Spinal cord (tissue), 10 donors: ENCODE measurements around the gene CTCF. TPM values are rescaled to one million over a fixed set of nuclear protein-coding genes. Genes with fewer than 3 reads are reported as not detected.

Experiments
- DNase-seq, 6 donors: peaks; one replicate each; pipeline versions ENCODE4 v3.0.0 to v3.0.0-alpha.2; 2013 to 2015; ENCODE audit warnings: low spot score in 6 of 6, low read depth in 4 of 6
- H3K27ac ChIP-seq: one replicate; pipeline ENCODE4 v1.5.1; 2013; ENCODE audit warnings: low read depth, low read length, control low read depth
- H3K27me3 ChIP-seq: one replicate; pipeline ENCODE4 v1.6.1; 2013; ENCODE audit warnings: low read length; ENCODE audit not compliant: control insufficient read depth, insufficient read depth
- H3K36me3 ChIP-seq: one replicate; pipeline ENCODE4 v1.6.1; 2013; ENCODE audit warnings: low read length; ENCODE audit not compliant: control insufficient read depth, insufficient read depth
- H3K4me1 ChIP-seq: one replicate; pipeline ENCODE4 v1.6.1; 2013; ENCODE audit warnings: low read length; ENCODE audit not compliant: control insufficient read depth, insufficient read depth
- H3K4me3 ChIP-seq: one replicate; pipeline ENCODE4 v1.5.1; 2013; ENCODE audit warnings: low read depth, low read length, control low read depth
- H3K9me3 ChIP-seq: one replicate; pipeline ENCODE4 v1.6.1; 2013; ENCODE audit warnings: low read length; ENCODE audit not compliant: control insufficient read depth, insufficient read depth
- WGBS: methylation state at CpG from one replicate; pipeline ENCODE4 v1.1.5; 2013; ENCODE audit warnings: missing lambda C conversion rate; ENCODE audit not compliant: insufficient coverage; 5-methylcytosine and 5-hydroxymethylcytosine counted together
- polyA plus RNA-seq, 2 donors: library from polyadenylated mRNA; unstranded; fragments of 120-200 nt; gene quantifications; one replicate each; pipeline ENCODE4 v1.2.1, GENCODE V29; 2013; ENCODE audit not compliant: insufficient read length in 2 of 2
- total RNA-seq, 2 donors: library from RNA; depleted of rRNA in 1 of 2; stranded (reverse); fragments of 120-200 nt in 1 of 2; fragments of >200 nt in 1 of 2; gene quantifications; one replicate each; pipeline versions ENCODE4 v1.2.3 to v1.2.4, GENCODE V29; 2013 to 2014
- donor health status: healthy.

CTCF gene
- total and polyA plus RNA-seq, 4 donors = 39.7 to 65.1 (median 51.6) TPM

DNA sequence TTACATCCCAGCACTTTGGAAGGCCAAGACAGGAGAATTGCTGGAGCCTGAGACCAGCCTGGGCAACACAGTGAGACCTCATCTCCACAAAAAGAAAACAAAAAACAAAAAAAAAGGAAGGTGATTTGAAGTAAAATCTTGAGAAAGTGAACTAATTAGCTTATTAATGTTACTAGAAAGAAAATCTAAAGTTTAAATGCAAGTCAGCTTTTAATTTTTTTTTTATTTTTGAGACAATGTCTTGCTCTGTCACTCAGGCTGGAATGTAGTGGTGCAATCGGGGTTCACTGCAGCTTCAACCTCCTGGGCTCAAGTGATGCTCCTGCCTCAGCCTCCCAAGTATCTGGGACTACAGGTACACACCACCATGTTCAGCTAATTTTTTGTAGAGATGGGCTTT is 3.5 kb upstream of the CTCF start:
- Histone ChIP-seq H3K9me3 (no peaks in the 10 kb centered on the region), H3K27ac (no peak overlapping the region), H3K27me3 (no peaks in the 10 kb centered on the region), H3K4me3 (no peak overlapping the region), H3K4me1 (peaks cover 11% of the 10 kb centered on the region), H3K36me3 (peaks cover 9% of the 10 kb centered on the region)
- WGBS = 80% methylated on average over 1 of the region's 1 CpG
- DNase-seq = no peak

DNA sequence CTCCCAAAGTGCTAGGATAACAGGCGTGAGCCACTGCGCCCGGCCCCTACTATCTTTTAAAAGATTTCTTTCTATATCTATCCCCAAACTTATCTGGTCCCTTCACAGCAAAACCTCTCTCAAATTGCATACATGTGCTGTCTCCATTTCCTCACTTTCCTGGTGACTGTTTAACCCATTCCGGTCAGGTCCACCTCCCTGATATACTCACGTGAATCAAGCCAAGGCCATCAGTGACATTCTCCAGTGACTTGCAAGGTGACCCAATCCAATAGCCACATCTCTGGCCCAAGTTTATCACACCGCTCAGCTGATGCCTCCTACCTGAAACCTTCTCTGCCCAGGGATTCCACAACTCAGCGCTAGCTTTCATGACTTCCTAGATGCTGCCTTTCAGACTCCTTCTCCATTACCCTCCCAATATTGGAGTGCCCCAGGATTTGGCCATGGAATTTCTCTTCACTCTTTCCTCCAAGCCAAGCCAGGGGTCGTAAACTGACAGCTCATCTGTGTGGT is 1.4 kb upstream of the CTCF start:
- H3K27me3 ChIP-seq = no peaks in the 10 kb centered on the region
- no peak overlapping the region for H3K4me3 ChIP-seq
- 97% methylated on average over 7 of the region's 8 CpGs for WGBS
- no peaks in the 10 kb centered on the region for H3K9me3 ChIP-seq
- DNase-seq = no peak
- H3K27ac ChIP-seq = no peak overlapping the region
- peaks cover 18% of the 10 kb centered on the region for H3K4me1 ChIP-seq
- peaks cover 9% of the 10 kb centered on the region for H3K36me3 ChIP-seq

DNA sequence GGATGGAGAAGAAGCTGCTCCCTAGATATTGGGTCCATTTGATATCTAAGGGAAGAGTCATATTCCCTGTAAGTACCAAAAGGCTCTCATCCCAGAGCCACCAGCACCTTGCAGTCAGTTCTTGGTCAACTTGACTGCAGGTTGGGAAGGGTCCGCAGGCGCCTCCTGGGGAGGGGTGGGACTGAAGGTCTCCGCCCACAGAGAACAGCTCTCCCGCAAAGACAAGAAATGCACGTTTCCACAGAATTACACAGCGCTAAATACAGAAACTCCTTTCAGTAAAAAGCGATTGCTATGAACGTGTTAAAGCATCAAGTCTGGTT is 864 bp upstream of the CTCF start:
- Histone ChIP-seq H3K27ac (peak overlapping the region; percentile 93), H3K4me1 (peaks cover 18% of the 10 kb centered on the region), H3K36me3 (peaks cover 9% of the 10 kb centered on the region), H3K27me3 (no peaks in the 10 kb centered on the region), H3K9me3 (no peaks in the 10 kb centered on the region), H3K4me3 (peak overlapping the region; percentile 71)
- no peak for DNase-seq
- WGBS = 2% methylated on average over 8 of the region's 8 CpGs

DNA sequence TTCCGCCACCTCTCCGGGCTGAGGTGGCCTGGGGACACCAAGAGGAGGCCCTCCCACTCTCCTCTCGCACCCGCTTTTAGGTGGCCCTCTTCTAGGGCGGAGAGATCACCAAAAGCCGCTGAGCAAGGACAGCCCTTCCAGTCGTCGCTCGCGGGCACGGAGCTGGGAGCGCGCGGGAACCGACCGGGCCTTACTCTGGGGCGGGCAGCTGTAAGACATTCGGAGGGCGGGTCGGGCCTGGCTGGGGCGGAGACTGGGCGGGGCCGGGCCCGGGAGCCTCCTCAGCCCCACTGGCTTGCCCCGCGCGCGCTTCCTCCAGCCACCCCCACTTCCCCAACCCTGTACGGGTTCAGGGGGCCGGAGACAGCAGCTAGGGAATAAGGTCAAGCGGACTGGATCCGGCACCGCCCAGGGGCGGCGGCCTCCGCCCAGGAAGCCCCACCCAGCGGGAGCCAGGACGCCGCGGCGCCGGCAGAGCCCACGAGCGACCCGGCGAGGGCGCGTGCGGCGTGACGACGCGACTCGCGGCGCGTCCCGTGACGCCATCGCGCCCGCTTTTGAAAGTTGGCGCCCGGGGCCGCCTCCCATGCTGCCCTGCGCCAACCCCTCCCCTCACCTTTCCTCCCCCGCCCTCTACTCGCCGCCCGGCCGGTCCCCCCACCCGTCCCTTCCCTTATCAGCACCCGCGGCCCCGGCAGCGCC is 351 bp upstream of the CTCF start:
- WGBS = under 1% methylated on average over 74 of the region's 76 CpGs
- Histone ChIP-seq H3K4me1 (peaks cover 18% of the 10 kb centered on the region), H3K27ac (peak overlapping the region; percentile 93), H3K9me3 (no peaks in the 10 kb centered on the region), H3K4me3 (peak overlapping the region; percentile 71), H3K27me3 (no peaks in the 10 kb centered on the region), H3K36me3 (peaks cover 9% of the 10 kb centered on the region)
- peak; percentile 80 to 98 (median 89) for DNase-seq

DNA sequence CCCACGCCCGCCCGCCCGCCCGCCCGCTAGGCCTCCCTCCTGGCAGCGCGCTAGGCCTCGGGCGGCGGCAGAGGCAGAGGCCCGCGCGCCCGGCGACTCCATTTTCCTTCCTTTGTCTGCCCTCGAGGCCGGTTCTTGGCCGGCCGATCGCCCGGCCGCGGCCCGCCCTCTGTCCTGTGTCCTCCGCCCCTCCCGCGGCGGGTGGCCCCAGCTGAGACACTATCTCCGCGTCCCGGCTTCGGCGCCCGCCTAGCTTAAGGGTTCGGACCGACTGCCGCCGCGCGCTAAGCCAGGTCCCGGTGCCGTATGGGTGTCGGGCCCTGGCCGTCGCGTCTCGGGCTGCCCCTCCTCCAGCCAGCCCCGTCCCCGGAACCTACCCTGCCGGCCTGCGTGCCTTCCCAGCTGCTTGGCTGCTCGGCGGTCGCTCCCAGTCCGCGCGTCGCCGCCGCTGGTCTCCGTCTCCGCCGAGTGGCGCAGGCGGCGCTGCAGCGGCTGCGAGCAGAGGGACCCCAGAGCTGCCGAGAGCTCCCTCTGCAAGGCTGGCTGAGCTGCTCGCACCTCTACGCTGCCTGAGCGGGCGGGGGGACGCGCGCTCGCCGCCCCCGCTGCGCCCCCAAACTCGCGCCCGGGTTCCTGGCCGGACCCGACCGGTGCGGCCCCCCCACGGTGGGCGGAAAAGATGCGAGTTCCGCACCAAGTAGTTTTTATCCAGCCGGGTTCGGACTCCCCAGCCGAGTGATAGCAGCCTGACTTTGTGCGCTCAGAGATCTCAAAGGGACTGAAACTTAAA is 787 bp downstream of the CTCF start:
- Histone ChIP-seq H3K27ac (peak overlapping the region; percentile 93), H3K9me3 (no peaks in the 10 kb centered on the region), H3K4me1 (peaks cover 18% of the 10 kb centered on the region), H3K4me3 (peak overlapping the region; percentile 75), H3K27me3 (no peaks in the 10 kb centered on the region), H3K36me3 (peaks cover 9% of the 10 kb centered on the region)
- 0% methylated on average over 86 of the region's 96 CpGs for WGBS
- DNase-seq = peak; percentile 27 to 86 (median 37)

DNA sequence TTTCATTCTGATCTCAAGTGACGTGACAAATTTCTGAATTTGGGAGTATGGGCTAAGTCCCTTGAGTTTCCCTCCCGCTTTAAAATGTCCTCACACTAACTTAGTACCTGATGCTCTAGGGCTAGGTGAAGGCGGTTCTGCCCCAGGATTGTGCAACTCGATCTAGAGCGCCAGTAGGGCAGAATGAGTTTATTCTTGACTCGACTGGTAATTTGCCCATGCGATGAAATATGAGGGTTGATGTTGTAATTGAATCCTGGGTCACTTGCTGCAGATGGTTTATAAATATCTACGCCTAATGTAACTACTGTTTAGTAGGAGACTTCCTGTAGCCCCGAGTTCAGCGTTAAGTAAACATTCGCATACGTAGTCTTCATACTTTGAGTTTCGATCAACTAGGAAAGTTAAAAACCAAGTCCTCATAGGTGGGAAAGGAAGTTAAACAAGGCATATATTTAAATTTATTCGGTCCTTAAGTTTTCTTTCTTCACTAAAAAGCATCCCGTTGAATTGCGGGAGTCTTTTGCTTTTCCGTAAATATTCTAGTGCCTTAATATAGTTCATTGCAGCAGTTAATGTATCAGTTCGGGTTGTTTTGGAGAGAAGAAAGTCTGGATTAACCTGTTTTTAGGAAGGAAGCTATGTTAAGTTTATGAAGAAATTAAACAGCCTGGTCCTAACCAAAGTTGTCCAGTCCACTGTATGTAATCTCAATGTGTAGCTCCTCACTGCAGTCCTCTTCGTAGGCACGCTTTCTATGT is 1.6 kb downstream of the CTCF start:
- Histone ChIP-seq H3K9me3 (no peaks in the 10 kb centered on the region), H3K36me3 (peaks cover 5% of the 10 kb centered on the region), H3K4me1 (peaks cover 18% of the 10 kb centered on the region), H3K4me3 (peak overlapping the region; percentile 75), H3K27ac (peak overlapping the region; percentile 93), H3K27me3 (no peaks in the 10 kb centered on the region)
- peak in 3 of 6 donors; percentile 1 to 26 (median 13) for DNase-seq
- 6% methylated on average over 7 of the region's 20 CpGs for WGBS

DNA sequence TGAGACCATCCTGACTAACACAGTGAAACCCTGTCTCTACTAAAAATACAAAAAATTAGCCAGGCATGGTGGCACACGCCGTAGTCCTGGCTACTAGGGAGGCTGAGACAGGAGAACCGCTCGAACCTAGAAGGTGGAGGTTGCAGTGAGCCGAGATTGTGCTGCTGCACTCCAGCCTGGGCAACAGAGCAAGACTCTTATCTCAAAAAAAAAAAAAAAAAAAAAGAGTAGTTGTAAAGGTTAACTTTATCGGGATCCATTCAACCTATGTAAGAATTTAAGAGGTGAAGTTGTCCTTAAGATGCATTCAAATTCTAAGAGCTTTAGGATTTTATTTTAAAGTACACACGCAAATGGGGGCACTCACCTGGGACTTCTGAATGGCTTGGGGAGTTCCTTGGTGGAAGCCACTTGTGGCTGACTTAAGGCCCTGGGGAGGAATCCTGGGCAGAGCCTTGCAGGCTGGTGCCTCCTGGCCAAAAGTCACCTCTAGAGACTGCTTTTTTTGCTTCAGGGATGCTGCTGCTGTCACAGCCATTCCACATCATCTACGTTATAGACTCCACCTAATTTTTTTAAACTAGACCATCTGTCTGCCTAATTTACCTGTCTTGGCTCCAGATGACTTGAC is 3.3 kb downstream of the CTCF start:
- Histone ChIP-seq H3K27me3 (no peaks in the 10 kb centered on the region), H3K27ac (no peak overlapping the region), H3K36me3 (peaks cover 2% of the 10 kb centered on the region), H3K4me1 (peaks cover 18% of the 10 kb centered on the region), H3K9me3 (no peaks in the 10 kb centered on the region), H3K4me3 (no peak overlapping the region)
- DNase-seq = no peak
- 93% methylated on average over 3 of the region's 8 CpGs for WGBS

DNA sequence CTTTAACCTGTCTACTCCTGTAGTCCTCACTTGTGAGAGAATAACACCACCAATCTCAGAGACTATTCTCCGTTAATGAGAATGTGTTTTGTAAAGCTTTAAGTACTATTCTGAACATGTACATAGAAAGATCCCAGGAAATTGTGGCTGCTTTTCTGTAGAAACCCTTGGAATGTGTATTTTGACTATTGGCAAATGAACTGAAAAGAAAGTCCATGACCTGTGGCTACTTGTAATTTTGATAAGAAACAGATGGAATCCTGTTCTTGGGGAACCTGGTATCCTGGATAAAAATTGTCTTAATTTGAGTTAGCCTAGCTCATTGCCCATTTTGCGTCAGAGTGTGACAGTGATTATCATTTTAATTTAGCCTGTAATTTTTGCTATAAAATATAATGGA is 9.1 kb downstream of the CTCF start:
- DNase-seq = no peak

DNA sequence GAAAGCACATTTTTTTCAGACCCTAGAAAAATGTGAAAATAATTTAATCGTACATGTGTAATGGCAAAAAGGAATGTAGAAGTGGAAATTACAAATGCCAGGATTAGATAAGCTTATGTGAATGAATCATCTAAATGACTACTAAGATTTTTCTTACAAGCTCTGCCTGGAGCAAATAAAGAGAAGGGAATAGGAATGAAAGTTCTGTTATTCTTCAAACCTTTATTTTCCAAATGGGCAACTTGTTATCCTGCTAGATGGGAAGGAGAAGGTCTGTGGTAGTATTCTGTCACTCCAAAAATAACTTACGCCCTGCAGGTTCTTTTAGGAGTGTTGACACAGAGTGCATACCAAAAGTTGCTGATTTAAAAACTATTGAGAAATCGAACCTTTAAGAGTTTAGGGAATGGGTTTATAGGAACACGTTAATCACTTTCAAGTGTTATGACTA is 9.7 kb downstream of the CTCF start:
- Histone ChIP-seq H3K4me1 (no peaks in the 10 kb centered on the region), H3K27ac (no peak overlapping the region), H3K9me3 (no peaks in the 10 kb centered on the region), H3K27me3 (no peaks in the 10 kb centered on the region), H3K36me3 (peaks cover 22% of the 10 kb centered on the region), H3K4me3 (no peak overlapping the region)
- WGBS = 86% methylated on average over 1 of the region's 4 CpGs
- no peak for DNase-seq

More for the DNA sequence above, 9.1 kb downstream of the CTCF start:
- H3K4me1 ChIP-seq = no peaks in the 10 kb centered on the region
- no peak overlapping the region for H3K4me3 ChIP-seq
- no CpG with 5 or more reads among the region's 2 CpGs for WGBS
- no peak overlapping the region for H3K27ac ChIP-seq
- H3K36me3 ChIP-seq = peaks cover 23% of the 10 kb centered on the region
- no peaks in the 10 kb centered on the region for H3K9me3 ChIP-seq
- H3K27me3 ChIP-seq = no peaks in the 10 kb centered on the region
